DND-41 (cell line): ENCODE measurements around the gene TSPAN12.
"Not testable (repeated sequence)": the region's sequence is repeated elsewhere in the genome, so short reads cannot be mapped to it uniquely, and the experiment has no call there.

Experiments
- ATAC-seq: fragments of 200-7000 bp; cut with Tn5 transposase; 3 replicates; pipeline ENCODE4 v1.9.1; 2021; ENCODE audit warnings: low read depth; ENCODE audit not compliant: insufficient read depth
- DNase-seq: peaks from one replicate; pipeline ENCODE4 v3.0.0-alpha.2; 2020
- H2AFZ ChIP-seq: 2 replicates; pipeline ENCODE4 v1.6.0; 2012; ENCODE audit warnings: low read depth, low read length
- H3K27ac ChIP-seq: 2 replicates; pipeline ENCODE4 v1.5.1; 2012; ENCODE audit warnings: low read length, inconsistent platforms
- H3K27me3 ChIP-seq: fragments of 200-600 bp; sonication (generic); 2 replicates; pipeline ENCODE4 v1.6.0; 2012; ENCODE audit warnings: low read length, mild to moderate bottlenecking, inconsistent platforms; ENCODE audit not compliant: insufficient read depth, poor library complexity
- H3K36me3 ChIP-seq: 2 replicates; pipeline ENCODE4 v1.5.1; 2012; ENCODE audit warnings: low read length, inconsistent platforms; ENCODE audit not compliant: insufficient read depth
- H3K4me1 ChIP-seq: 2 replicates; pipeline ENCODE4 v1.5.1; 2012; ENCODE audit warnings: mild to moderate bottlenecking, low read length; ENCODE audit not compliant: insufficient read depth
- H3K4me2 ChIP-seq: 2 replicates; pipeline ENCODE4 v1.6.0; 2012; ENCODE audit warnings: mild to moderate bottlenecking, moderate library complexity, low read length, inconsistent platforms; ENCODE audit not compliant: insufficient read depth
- H3K4me3 ChIP-seq, 2 experiments: fragments of 200-600 bp in 1 of 2; shearing (Covaris generic) in 1 of 2; 2 replicates each; pipeline ENCODE4 v1.5.1; 2012 to 2016; ENCODE audit warnings: inconsistent platforms in 2 of 2, low read length in 2 of 2, mild to moderate bottlenecking in 2 of 2, low read depth in 1 of 2, moderate library complexity in 1 of 2
- H3K79me2 ChIP-seq: 2 replicates; pipeline ENCODE4 v1.6.0; 2012; ENCODE audit warnings: low read length, inconsistent platforms; ENCODE audit not compliant: insufficient read depth
- H3K9ac ChIP-seq: 2 replicates; pipeline ENCODE4 v1.6.0; 2012; ENCODE audit warnings: low read depth, mild to moderate bottlenecking, inconsistent platforms, low read length, moderate library complexity
- H3K9me3 ChIP-seq: 2 replicates; pipeline ENCODE4 v1.5.1; 2012; ENCODE audit warnings: low read length, moderate library complexity, mild to moderate bottlenecking, inconsistent platforms; ENCODE audit not compliant: insufficient read depth, severe bottlenecking
- H4K20me1 ChIP-seq: 2 replicates; pipeline ENCODE4 v1.6.0; 2012; ENCODE audit warnings: low read length; ENCODE audit not compliant: insufficient read depth
- CTCF ChIP-seq: IDR thresholded peaks from 2 replicates; pipeline ENCODE4 v1.5.1; 2012; ENCODE audit warnings: borderline replicate concordance, low read length, moderate library complexity, mild to moderate bottlenecking; ENCODE audit not compliant: poor library complexity, severe bottlenecking; ENCODE audit errors: extremely low read depth
- EZH2 ChIP-seq: IDR thresholded peaks from 3 replicates; pipeline ENCODE4 v1.6.1; 2012; ENCODE audit warnings: borderline replicate concordance, low read depth, mild to moderate bottlenecking, moderate library complexity, low read length, inconsistent platforms; ENCODE audit not compliant: severe bottlenecking

Gene TSPAN12

GRCh38 chr7:120783273-120783672 is 74.7 kb downstream of the TSPAN12 start:
- no peaks in the 10 kb centered on the region for H3K4me1 ChIP-seq
- H3K4me3 ChIP-seq = no peak overlapping the region
- no peaks in the 10 kb centered on the region for H3K36me3 ChIP-seq

GRCh38 chr7:120781924-120782323 is 76.0 kb downstream of the TSPAN12 start:
- H3K79me2 ChIP-seq, H2AFZ ChIP-seq, H3K9me3 ChIP-seq, H3K9ac ChIP-seq, H3K27ac ChIP-seq, H3K4me2 ChIP-seq, H3K27me3 ChIP-seq, H3K36me3 ChIP-seq, DNase-seq, H3K4me3 ChIP-seq, ATAC-seq, H3K4me1 ChIP-seq, H4K20me1 ChIP-seq: not testable (repeated sequence)

More at GRCh38 chr7:120783273-120783672, 74.7 kb downstream of the TSPAN12 start:
- ATAC-seq = no peak
- H3K79me2 ChIP-seq = no peaks in the 10 kb centered on the region
- no peak overlapping the region for H3K27ac ChIP-seq
- H3K27me3 ChIP-seq = no peaks in the 10 kb centered on the region
- DNase-seq = no peak
- H3K9ac ChIP-seq = no peak overlapping the region
- H3K4me2 ChIP-seq = no peak overlapping the region
- H3K9me3 ChIP-seq = no peaks in the 10 kb centered on the region
- TF ChIP-seq EZH2 = no peak
- no peak for TF ChIP-seq CTCF
- H4K20me1 ChIP-seq = no peaks in the 10 kb centered on the region
- no peak overlapping the region for H2AFZ ChIP-seq

- H4K20me1 ChIP-seq = no peaks in the 10 kb centered on the region
- H3K9ac ChIP-seq = no peak overlapping the region
- no peaks in the 10 kb centered on the region for H3K36me3 ChIP-seq
- H3K27ac ChIP-seq = no peak overlapping the region
- no peak overlapping the region for H2AFZ ChIP-seq
- ATAC-seq (no peak), DNase-seq (no peak)
- no peak overlapping the region for H3K4me2 ChIP-seq
- no peaks in the 10 kb centered on the region for H3K27me3 ChIP-seq
- no peaks in the 10 kb centered on the region for H3K79me2 ChIP-seq
- TF ChIP-seq EZH2 = no peak
- TF ChIP-seq CTCF = no peak
- no peaks in the 10 kb centered on the region for H3K9me3 ChIP-seq
- H3K4me3 ChIP-seq = no peak overlapping the region
- H3K4me1 ChIP-seq = no peaks in the 10 kb centered on the region
Observed at GRCh38 chr7:120780938-120781337, 77.0 kb downstream of the TSPAN12 start.

GRCh38 chr7:120780451-120780850 is 77.5 kb downstream of the TSPAN12 start:
- ATAC-seq = not testable (repeated sequence)

GRCh38 chr7:120779078-120779477 is 78.9 kb downstream of the TSPAN12 start:
- not testable (repeated sequence) for H4K20me1 ChIP-seq, H2AFZ ChIP-seq, H3K9ac ChIP-seq, H3K27me3 ChIP-seq, DNase-seq, ATAC-seq, H3K79me2 ChIP-seq, H3K9me3 ChIP-seq, H3K4me3 ChIP-seq, H3K4me1 ChIP-seq, H3K27ac ChIP-seq, H3K36me3 ChIP-seq, H3K4me2 ChIP-seq

More at GRCh38 chr7:120780451-120780850, 77.5 kb downstream of the TSPAN12 start:
- H3K9ac ChIP-seq, H3K4me3 ChIP-seq, H3K4me1 ChIP-seq, H3K79me2 ChIP-seq, H4K20me1 ChIP-seq, H3K27me3 ChIP-seq, H2AFZ ChIP-seq, H3K36me3 ChIP-seq, H3K9me3 ChIP-seq, H3K27ac ChIP-seq, DNase-seq, H3K4me2 ChIP-seq: not testable (repeated sequence)
